NOMO-1 treated with dmso at 0.1 percent for 144 hours (cell line): ENCODE measurements around the gene ATP6V0E2.
A peak's percentile ranks its signal among the peaks of the same experiment; 100 is the strongest.

Source experiments
- DNase-seq: peaks from one replicate; lab custom pipeline; 2025; ENCODE audit not compliant: unreplicated experiment; lab: John Stamatoyannopoulos, UW

The ATP6V0E2 gene

GRCh38 chr7:149838224-149838991, 35.4 kb upstream of the ATP6V0E2 start, which contains the start of gene ZNF862:
TSS of gene ZNF862 (plus strand) at chr7:149838375. CDS start at chr7:149838612, 237 bp downstream.
- DNase-seq, result peak; percentile 74

GRCh38 chr7:149838992-149839408, 34.8 kb upstream of the ATP6V0E2 start:
- no peak for DNase-seq

- no peak for DNase-seq
These were observed 33.8 kb upstream of the ATP6V0E2 start for GRCh38 chr7:149839933-149840332.

- DNase-seq, result no peak
These were observed 30.2 kb upstream of the ATP6V0E2 start for GRCh38 chr7:149843566-149843965.

GRCh38 chr7:149844445-149844844, 29.3 kb upstream of the ATP6V0E2 start:
- DNase-seq, result no peak

- DNase-seq, result no peak
These were observed 28.4 kb upstream of the ATP6V0E2 start for GRCh38 chr7:149845257-149845980.

- no peak for DNase-seq
These were observed 27.7 kb upstream of the ATP6V0E2 start for GRCh38 chr7:149846021-149846420.

- DNase-seq, result no peak
These were observed 27.2 kb upstream of the ATP6V0E2 start for GRCh38 chr7:149846436-149847046.

GRCh38 chr7:149849174-149849573, 24.6 kb upstream of the ATP6V0E2 start:
- DNase-seq, result no peak

- no peak for DNase-seq
These were observed 23.7 kb upstream of the ATP6V0E2 start for GRCh38 chr7:149850007-149850594.

GRCh38 chr7:149850716-149851115, 23.1 kb upstream of the ATP6V0E2 start:
- no peak for DNase-seq

GRCh38 chr7:149851449-149851848, 22.3 kb upstream of the ATP6V0E2 start:
- DNase-seq, result no peak

GRCh38 chr7:149853157-149853556, 20.6 kb upstream of the ATP6V0E2 start:
- DNase-seq, result no peak

- no peak for DNase-seq
These were observed 19.0 kb upstream of the ATP6V0E2 start for GRCh38 chr7:149854611-149855360.

- no peak for DNase-seq
These were observed 18.1 kb upstream of the ATP6V0E2 start for GRCh38 chr7:149855361-149856305.

GRCh38 chr7:149856583-149856982, 17.2 kb upstream of the ATP6V0E2 start:
- DNase-seq, result no peak

GRCh38 chr7:149859369-149859768, 14.4 kb upstream of the ATP6V0E2 start:
- no peak for DNase-seq

GRCh38 chr7:149859876-149860275, 13.9 kb upstream of the ATP6V0E2 start:
- no peak for DNase-seq

- DNase-seq, result no peak
These were observed 12.7 kb upstream of the ATP6V0E2 start for GRCh38 chr7:149860821-149861727.
